Endothelial cell of umbilical vein (primary cell): ENCODE measurements around the gene PLEKHG5. TPM values are rescaled to one million over a fixed set of nuclear protein-coding genes. Genes with fewer than 3 reads are reported as not detected.

Source experiments
- BruUV-seq: library from RNA; stranded (reverse); fragments of 400-500 nt; replicated peaks from 2 replicates; lab custom pipeline; 2021; lab: Mats Ljungman, UMichigan
- CTCF ChIA-PET: fragments of 300-600, 350-600 bp; sonication (Branson Sonifier 250); formaldehyde crosslinking; loops from one replicate; lab custom pipeline; 2021; ENCODE audit warnings: antibody characterized with exemption, inconsistent platforms; lab: Charles Lee
- POLR2A ChIA-PET: fragments of 300-600, 350-600 bp; sonication (Branson Sonifier 250); formaldehyde crosslinking; loops from one replicate; lab custom pipeline; 2021; ENCODE audit warnings: antibody characterized with exemption, inconsistent platforms; lab: Charles Lee
- DNase-seq: peaks from one replicate; pipeline ENCODE4 v3.0.0-alpha.2; 2011; ENCODE audit warnings: low read depth, low spot score
- FAIRE-seq: peaks from 2 replicates; lab custom pipeline; 2011; peaks lifted over from hg19 to GRCh38; lab: Jason Lieb, UNC
- H2AFZ ChIP-seq: 2 replicates; pipeline ENCODE4 v1.6.0; 2012; ENCODE audit warnings: low read depth, low read length, control low read depth, inconsistent platforms
- H3K27ac ChIP-seq: 2 replicates; pipeline ENCODE4 v1.5.1; 2011; ENCODE audit warnings: low read depth, mild to moderate bottlenecking, control low read depth, low read length, moderate library complexity; ENCODE audit not compliant: insufficient read depth
- H3K27me3 ChIP-seq, 2 experiments: 2 replicates each; pipeline versions ENCODE4 v1.6.0 to v1.6.1; 2011; ENCODE audit warnings: low read length in 2 of 2, mixed read lengths in 1 of 2; ENCODE audit not compliant: control insufficient read depth in 2 of 2, insufficient read depth in 2 of 2
- H3K36me3 ChIP-seq, 2 experiments: 2 replicates in 1 of 2; 3 replicates in 1 of 2; pipeline ENCODE4 v1.5.1; 2011; ENCODE audit warnings: low read length in 2 of 2, mild to moderate bottlenecking in 1 of 2, moderate library complexity in 1 of 2; ENCODE audit not compliant: control insufficient read depth in 2 of 2, insufficient read depth in 2 of 2; ENCODE audit errors: extremely low read depth in 1 of 2
- H3K4me1 ChIP-seq: 3 replicates; pipeline ENCODE4 v1.5.1; 2011; ENCODE audit warnings: mild to moderate bottlenecking, low read length; ENCODE audit not compliant: control insufficient read depth, insufficient read depth; ENCODE audit errors: extremely low read depth
- H3K4me2 ChIP-seq: 2 replicates; pipeline ENCODE4 v1.6.1; 2011; ENCODE audit warnings: low read length, control low read depth, mixed read lengths; ENCODE audit not compliant: insufficient read depth
- H3K4me3 ChIP-seq, 3 experiments: fragments of 200-600 bp in 1 of 3; sonication (generic), shearing (Covaris generic) in 1 of 3; replicated peaks in 1 of 3; 2 replicates each; pipeline ENCODE4 v1.5.1; 2011 to 2016; ENCODE audit warnings: control low read depth in 3 of 3, low read length in 3 of 3, mild to moderate bottlenecking in 2 of 3, inconsistent platforms in 1 of 3, low read depth in 1 of 3, moderate library complexity in 1 of 3; ENCODE audit not compliant: insufficient read depth in 1 of 3
- H3K79me2 ChIP-seq: 2 replicates; pipeline ENCODE4 v1.6.0; 2012; ENCODE audit warnings: low read length, inconsistent platforms; ENCODE audit not compliant: control insufficient read depth, insufficient read depth
- H3K9ac ChIP-seq: replicated peaks from 2 replicates; pipeline ENCODE3; 2011; ENCODE audit warnings: low read length, control low read depth; ENCODE audit not compliant: insufficient read depth; ENCODE audit errors: extremely low read depth
- H3K9me1 ChIP-seq: replicated peaks from 3 replicates; pipeline ENCODE4 v1.6.0; 2011; ENCODE audit warnings: mild to moderate bottlenecking, low read length; ENCODE audit not compliant: control insufficient read depth, insufficient read depth; ENCODE audit errors: extremely low read depth
- H3K9me3 ChIP-seq: replicated peaks from 2 replicates; pipeline ENCODE4 v1.5.1; 2012; ENCODE audit warnings: low read length, inconsistent platforms; ENCODE audit not compliant: control insufficient read depth, insufficient read depth
- H4K20me1 ChIP-seq: replicated peaks from 2 replicates; pipeline ENCODE3; 2011; ENCODE audit warnings: mild to moderate bottlenecking, low read length; ENCODE audit not compliant: control insufficient read depth, insufficient read depth; ENCODE audit errors: extremely low read depth
- EZH2 ChIP-seq: IDR thresholded peaks from 2 replicates; pipeline ENCODE4 v1.6.1; 2012; ENCODE audit warnings: borderline replicate concordance, low read depth, mild to moderate bottlenecking, moderate library complexity, low read length, inconsistent platforms; ENCODE audit not compliant: severe bottlenecking
- FOS ChIP-seq: IDR thresholded peaks from 2 replicates; pipeline ENCODE4 v1.6.1; 2011; ENCODE audit warnings: mild to moderate bottlenecking, low read length, moderate library complexity, borderline replicate concordance; ENCODE audit not compliant: insufficient read depth
- GATA2 ChIP-seq: IDR thresholded peaks from 2 replicates; pipeline ENCODE4 v1.7.0; 2011; ENCODE audit warnings: low read depth, mild to moderate bottlenecking, moderate library complexity, mixed read lengths, low read length; ENCODE audit not compliant: insufficient read length, insufficient read depth
- JUN ChIP-seq: IDR thresholded peaks from 2 replicates; pipeline ENCODE4 v1.6.1; 2011; ENCODE audit warnings: borderline replicate concordance, low read depth; ENCODE audit not compliant: insufficient read length, insufficient read depth
- MYC ChIP-seq: IDR thresholded peaks from one replicate; pipeline ENCODE4 v1.6.1; 2011; ENCODE audit warnings: mild to moderate bottlenecking, low read depth, low read length
- POLR2A ChIP-seq: IDR thresholded peaks from 2 replicates; pipeline ENCODE4 v1.6.1; 2012; ENCODE audit warnings: low read depth, mild to moderate bottlenecking, control low read depth, low read length
- POLR2AphosphoS5 ChIP-seq: IDR thresholded peaks from 2 replicates; pipeline ENCODE4 v1.6.1; 2012; ENCODE audit warnings: low read depth, mild to moderate bottlenecking, control low read depth, low read length, moderate library complexity; ENCODE audit not compliant: insufficient read depth
- dilution Hi-C: fragments of 300-500 bp; cut with MboI; formaldehyde crosslinking; loops from one replicate; pipeline ENCODE4 v1.15.0; 2019; ENCODE audit warnings: low sequenced_read_pairs; ENCODE audit not compliant: extremely low pct_ligation_motif_present
- intact Hi-C: fragments of 100-400 bp; cut with micrococcal nuclease; formaldehyde crosslinking; loops from one replicate; pipeline ENCODE4 v1.10.0; 2022
- polyA plus RNA-seq, 4 experiments: library from polyadenylated mRNA; depleted of rRNA in 3 of 4; stranded (reverse) in 3 of 4; unstranded in 1 of 4; fragments of >200 nt; gene quantifications; 2 replicates each; pipeline versions ENCODE4 v1.2.1 to v1.2.3, GENCODE V29; 2011 to 2012; ENCODE audit warnings: missing spikeins in 1 of 4
- total RNA-seq: library from RNA; stranded (reverse); gene quantifications from 2 replicates; pipeline ENCODE4 v1.2.3, GENCODE V29; 2021
- TF ChIP-seq, protein P1 (sequence below): IDR thresholded peaks from 2 replicates; pipeline ENCODE4 v1.6.1; 2011; ENCODE audit not compliant: insufficient read depth, insufficient read length

The PLEKHG5 gene
- total and polyA plus RNA-seq, 2 donors (not counting 3 experiments of a cell fraction or from before 2014, with no cell fraction given), result 30.6 to 56.9 TPM

DNA sequence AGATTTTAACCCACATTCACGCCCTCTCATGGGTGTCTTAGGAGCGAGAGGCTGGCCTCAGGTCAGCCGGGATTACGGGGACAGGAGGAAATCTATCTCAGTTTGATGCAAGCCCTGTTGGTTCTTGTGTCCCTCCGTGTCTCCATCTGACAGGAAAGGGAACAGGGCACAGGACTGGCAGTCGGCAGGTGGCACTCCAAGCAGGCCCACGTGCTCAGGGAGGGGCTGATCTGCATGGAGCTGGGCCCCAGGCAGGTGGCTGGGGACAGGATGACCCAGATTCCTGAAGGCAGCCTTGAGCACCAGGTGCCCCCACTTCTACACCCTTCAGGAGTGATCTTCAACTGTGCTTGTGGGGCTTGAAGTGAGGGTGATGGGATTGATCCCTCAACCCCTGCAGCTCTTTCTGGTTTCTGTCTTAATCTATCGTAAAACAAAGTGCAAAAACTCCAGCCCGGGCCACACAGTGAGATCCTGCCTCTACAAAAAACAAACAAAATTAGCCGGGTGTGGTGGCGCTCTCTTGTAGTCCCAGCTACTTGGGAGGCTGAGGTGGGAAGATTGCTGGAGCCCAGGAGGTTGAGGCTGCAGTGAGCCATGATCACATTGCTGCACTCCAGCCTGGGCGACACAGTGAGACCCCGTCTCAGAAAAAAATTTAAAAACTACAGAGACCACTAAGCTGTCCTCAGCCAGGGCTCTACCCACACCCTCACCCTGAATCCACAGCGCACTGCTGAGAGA is 8.3 kb downstream of the PLEKHG5 start:
- no peak for FAIRE-seq
- Histone ChIP-seq H3K36me3 (no peaks in the 10 kb centered on the region), H2AFZ (no peak overlapping the region), H3K4me3 (no peak overlapping the region), H3K9me3 (no peaks in the 10 kb centered on the region), H3K27ac (no peak overlapping the region), H3K9me1 (no peaks in the 10 kb centered on the region), H3K27me3 (no peaks in the 10 kb centered on the region), H3K4me2 (no peak overlapping the region), H4K20me1 (no peaks in the 10 kb centered on the region), H3K79me2 (peaks cover 39% of the 10 kb centered on the region), H3K4me1 (peaks cover 10% of the 10 kb centered on the region), H3K9ac (no peak overlapping the region)
- intact Hi-C loops (no loop called here), dilution Hi-C loops (no loop called here)
- no peak for DNase-seq
- no TSS peak for BruUV-seq
- ChIA-PET POLR2A (no interaction called here), CTCF (interaction anchor here (0.9 to 1.1 kb wide), 3 partner anchors 12 to 164 kb away, joined by 3 read pairs; no protein-coding TSS in a partner anchor)
- TF ChIP-seq GATA2 (no peak), MYC (no peak), POLR2A (no peak), POLR2AphosphoS5 (no peak), FOS (no peak), JUN (no peak), EZH2 (no peak)
- TF ChIP-seq, protein P1, sequence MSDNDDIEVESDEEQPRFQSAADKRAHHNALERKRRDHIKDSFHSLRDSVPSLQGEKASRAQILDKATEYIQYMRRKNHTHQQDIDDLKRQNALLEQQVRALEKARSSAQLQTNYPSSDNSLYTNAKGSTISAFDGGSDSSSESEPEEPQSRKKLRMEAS, result no peak
